Measurements from ENCODE around the gene FASTKD3.

DNA sequence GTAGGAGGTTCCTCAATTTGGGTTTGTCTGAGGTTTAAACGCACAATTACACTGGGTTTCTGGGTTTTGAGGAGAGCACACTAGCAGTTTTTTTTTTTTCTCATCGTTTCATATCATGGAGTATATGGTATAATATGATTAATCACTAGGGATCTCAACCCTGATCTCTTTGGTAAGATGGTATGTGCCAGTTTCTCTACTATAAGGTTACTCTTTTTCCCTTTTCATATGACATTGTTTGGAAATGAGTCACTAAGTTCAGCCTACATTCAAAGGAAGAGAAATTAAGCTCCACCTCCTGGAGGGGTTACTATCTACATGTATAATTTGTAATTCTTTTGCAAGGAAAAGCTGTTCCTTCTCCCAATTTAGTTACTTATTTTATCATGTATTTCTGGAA, 35.3 kb upstream of the FASTKD3 start:
- TF ChIP-seq POLR2A (IDR thresholded peaks at IDR 0.05) (no peak), CTCF (IDR thresholded peaks at IDR 0.05) (no peak), EP300 (IDR thresholded peaks at IDR 0.05) (no peak)

Measured in ovary (tissue), 3 donors.